Measurements from ENCODE around the gene TMEM225B. TPM values are rescaled to one million over a fixed set of nuclear protein-coding genes. Genes with fewer than 3 reads are reported as not detected.
A peak's percentile ranks its signal among the peaks of the same experiment; 100 is the strongest.

The TMEM225B gene
- total RNA-seq, 4 donors from 2014 or later, result 0.23 to 0.57 TPM; not detected in 2

DNA sequence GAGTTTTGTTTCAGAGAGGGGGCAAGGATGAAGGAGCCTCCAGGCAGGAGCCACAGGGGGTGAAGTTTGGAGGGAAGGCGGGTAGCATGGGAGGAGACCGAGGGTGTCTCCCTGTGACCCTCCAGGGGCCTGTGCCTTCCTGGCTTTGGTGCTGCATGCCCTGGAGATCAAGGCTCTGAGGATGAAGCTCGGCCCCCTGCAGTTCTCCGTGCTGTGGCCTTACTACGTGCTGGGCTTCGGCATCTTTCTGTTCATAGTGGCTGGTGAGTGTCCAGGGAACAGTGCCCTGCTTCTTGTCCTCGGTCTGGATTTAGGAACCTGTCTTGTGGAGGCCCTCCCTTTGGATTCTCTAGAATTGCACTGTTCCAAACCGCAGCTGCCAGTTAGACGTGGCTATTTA, 9.5 kb downstream of the TMEM225B start:
- TF ChIP-seq POLR2A (IDR thresholded peaks at IDR 0.05), result no peak
- TF ChIP-seq, protein P1, sequence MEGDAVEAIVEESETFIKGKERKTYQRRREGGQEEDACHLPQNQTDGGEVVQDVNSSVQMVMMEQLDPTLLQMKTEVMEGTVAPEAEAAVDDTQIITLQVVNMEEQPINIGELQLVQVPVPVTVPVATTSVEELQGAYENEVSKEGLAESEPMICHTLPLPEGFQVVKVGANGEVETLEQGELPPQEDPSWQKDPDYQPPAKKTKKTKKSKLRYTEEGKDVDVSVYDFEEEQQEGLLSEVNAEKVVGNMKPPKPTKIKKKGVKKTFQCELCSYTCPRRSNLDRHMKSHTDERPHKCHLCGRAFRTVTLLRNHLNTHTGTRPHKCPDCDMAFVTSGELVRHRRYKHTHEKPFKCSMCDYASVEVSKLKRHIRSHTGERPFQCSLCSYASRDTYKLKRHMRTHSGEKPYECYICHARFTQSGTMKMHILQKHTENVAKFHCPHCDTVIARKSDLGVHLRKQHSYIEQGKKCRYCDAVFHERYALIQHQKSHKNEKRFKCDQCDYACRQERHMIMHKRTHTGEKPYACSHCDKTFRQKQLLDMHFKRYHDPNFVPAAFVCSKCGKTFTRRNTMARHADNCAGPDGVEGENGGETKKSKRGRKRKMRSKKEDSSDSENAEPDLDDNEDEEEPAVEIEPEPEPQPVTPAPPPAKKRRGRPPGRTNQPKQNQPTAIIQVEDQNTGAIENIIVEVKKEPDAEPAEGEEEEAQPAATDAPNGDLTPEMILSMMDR (IDR thresholded peaks at IDR 0.05), result no peak
- 78 to 80% methylated on average over 9 of the region's 9 CpGs for WGBS, 2 donors

GRCh38 chr7:99614495-99614894, 16.4 kb downstream of the TMEM225B start:
- no peak for TF ChIP-seq POLR2A (IDR thresholded peaks at IDR 0.05)
- TF ChIP-seq, protein P1 (IDR thresholded peaks at IDR 0.05), result no peak
- H3K9me3 ChIP-seq, result no peaks in the 10 kb centered on the region
- H3K27me3 ChIP-seq, result no peaks in the 10 kb centered on the region
- 57 to 73% methylated on average over 2 to 3 of the region's 3 CpGs for WGBS, 2 donors
- intact Hi-C loops (cut with DNase I), result no loop called here
- H3K36me3 ChIP-seq, result peaks cover 0 to 13% (median 0%) of the 10 kb centered on the region in 3 donors
- H3K4me1 ChIP-seq, result peaks cover 13 to 25% (median 19%) of the 10 kb centered on the region in 3 donors
- no peak overlapping the region for H3K4me3 ChIP-seq
- DNase-seq, result no peak
- H3K27ac ChIP-seq, result no peak overlapping the region

More for the DNA sequence above, 9.5 kb downstream of the TMEM225B start:
- Histone ChIP-seq H3K27ac (no peak overlapping the region), H3K9me3 (no peaks in the 10 kb centered on the region), H3K4me3 (no peak overlapping the region), H3K36me3 (no peaks in the 10 kb centered on the region), H3K27me3 (no peaks in the 10 kb centered on the region), H3K4me1 (no peaks in the 10 kb centered on the region)
- no peak for DNase-seq
- intact Hi-C loops (cut with DNase I), result no loop called here

GRCh38 chr7:99615989-99616358, 17.9 kb downstream of the TMEM225B start:
- peak overlapping the region in 2 of 4 donors; percentile 90 to 94 for H3K27ac ChIP-seq

GRCh38 chr7:99616359-99617191, 18.5 kb downstream of the TMEM225B start, which contains the start of gene ZSCAN25:
ZSCAN25 (plus strand) TSS chr7:99616946; CDS start chr7:99619607, 2,661 bp downstream.
- H3K4me3 ChIP-seq, result peak within 1 kb of the TSS; percentile 70 to 99 (median 73)
- H3K36me3 ChIP-seq, result peaks cover 4 to 34% (median 10%) of the 10 kb centered on the region in 3 donors
- no peaks in the 10 kb centered on the region for H3K9me3 ChIP-seq
- peak in 2 of 4 donors; percentile 54 to 56 for TF ChIP-seq POLR2A (IDR thresholded peaks at IDR 0.05)
- TF ChIP-seq, protein P1 (IDR thresholded peaks at IDR 0.05), result peak in 4 of 6 experiments; percentile 4 to 31 (median 12)
- peak; percentile 40 for DNase-seq
- H3K27ac ChIP-seq, result peak within 1 kb of the TSS; percentile 85 to 94 (median 90)
- WGBS, 2 donors, result 0 to 2% methylated on average over 11 to 16 of the region's 60 CpGs
- intact Hi-C loops (cut with DNase I), result no loop called here
- H3K27me3 ChIP-seq, result no peaks in the 10 kb centered on the region
- peaks cover 13 to 25% (median 19%) of the 10 kb centered on the region in 3 donors for H3K4me1 ChIP-seq

More at GRCh38 chr7:99615989-99616358, 17.9 kb downstream of the TMEM225B start:
- DNase-seq, result no peak
- Histone ChIP-seq H3K36me3 (peaks cover 0 to 28% (median 6%) of the 10 kb centered on the region in 3 donors), H3K4me1 (peaks cover 13 to 25% (median 19%) of the 10 kb centered on the region in 3 donors), H3K4me3 (peak overlapping the region in 3 of 4 donors; percentile 71 to 99 (median 75)), H3K27me3 (no peaks in the 10 kb centered on the region), H3K9me3 (no peaks in the 10 kb centered on the region)
- WGBS, 2 donors, result 83 to 87% methylated on average over 5 of the region's 5 CpGs
- intact Hi-C loops (cut with DNase I), result no loop called here
- TF ChIP-seq POLR2A (IDR thresholded peaks at IDR 0.05), result no peak
- TF ChIP-seq, protein P1 (IDR thresholded peaks at IDR 0.05), result no peak

GRCh38 chr7:99617192-99617781, 19.2 kb downstream of the TMEM225B start:
- Histone ChIP-seq H3K9me3 (no peaks in the 10 kb centered on the region), H3K36me3 (peaks cover 8 to 41% (median 17%) of the 10 kb centered on the region in 3 donors), H3K27ac (peak overlapping the region; percentile 85 to 94 (median 90)), H3K27me3 (no peaks in the 10 kb centered on the region), H3K4me3 (peak overlapping the region; percentile 70 to 99 (median 73)), H3K4me1 (peaks cover 13 to 28% (median 19%) of the 10 kb centered on the region in 3 donors)
- DNase-seq, result no peak
- 25 to 27% methylated on average over 9 to 12 of the region's 22 CpGs for WGBS, 2 donors
- intact Hi-C loops (cut with DNase I), result no loop called here
- TF ChIP-seq, protein P1 (IDR thresholded peaks at IDR 0.05), result no peak
- no peak for TF ChIP-seq POLR2A (IDR thresholded peaks at IDR 0.05)
